GM19099 (cell line): ENCODE data around the gene TUT1.

Experiments used
- POLR2A ChIP-seq: IDR thresholded peaks from 3 replicates; pipeline ENCODE4 v1.6.1; 2011; ENCODE audit warnings: low read depth; ENCODE audit not compliant: insufficient read length; ENCODE audit errors: extremely low read depth

TUT1 gene, protein sequence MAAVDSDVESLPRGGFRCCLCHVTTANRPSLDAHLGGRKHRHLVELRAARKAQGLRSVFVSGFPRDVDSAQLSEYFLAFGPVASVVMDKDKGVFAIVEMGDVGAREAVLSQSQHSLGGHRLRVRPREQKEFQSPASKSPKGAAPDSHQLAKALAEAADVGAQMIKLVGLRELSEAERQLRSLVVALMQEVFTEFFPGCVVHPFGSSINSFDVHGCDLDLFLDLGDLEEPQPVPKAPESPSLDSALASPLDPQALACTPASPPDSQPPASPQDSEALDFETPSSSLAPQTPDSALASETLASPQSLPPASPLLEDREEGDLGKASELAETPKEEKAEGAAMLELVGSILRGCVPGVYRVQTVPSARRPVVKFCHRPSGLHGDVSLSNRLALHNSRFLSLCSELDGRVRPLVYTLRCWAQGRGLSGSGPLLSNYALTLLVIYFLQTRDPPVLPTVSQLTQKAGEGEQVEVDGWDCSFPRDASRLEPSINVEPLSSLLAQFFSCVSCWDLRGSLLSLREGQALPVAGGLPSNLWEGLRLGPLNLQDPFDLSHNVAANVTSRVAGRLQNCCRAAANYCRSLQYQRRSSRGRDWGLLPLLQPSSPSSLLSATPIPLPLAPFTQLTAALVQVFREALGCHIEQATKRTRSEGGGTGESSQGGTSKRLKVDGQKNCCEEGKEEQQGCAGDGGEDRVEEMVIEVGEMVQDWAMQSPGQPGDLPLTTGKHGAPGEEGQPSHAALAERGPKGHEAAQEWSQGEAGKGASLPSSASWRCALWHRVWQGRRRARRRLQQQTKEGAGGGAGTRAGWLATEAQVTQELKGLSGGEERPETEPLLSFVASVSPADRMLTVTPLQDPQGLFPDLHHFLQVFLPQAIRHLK

DNA sequence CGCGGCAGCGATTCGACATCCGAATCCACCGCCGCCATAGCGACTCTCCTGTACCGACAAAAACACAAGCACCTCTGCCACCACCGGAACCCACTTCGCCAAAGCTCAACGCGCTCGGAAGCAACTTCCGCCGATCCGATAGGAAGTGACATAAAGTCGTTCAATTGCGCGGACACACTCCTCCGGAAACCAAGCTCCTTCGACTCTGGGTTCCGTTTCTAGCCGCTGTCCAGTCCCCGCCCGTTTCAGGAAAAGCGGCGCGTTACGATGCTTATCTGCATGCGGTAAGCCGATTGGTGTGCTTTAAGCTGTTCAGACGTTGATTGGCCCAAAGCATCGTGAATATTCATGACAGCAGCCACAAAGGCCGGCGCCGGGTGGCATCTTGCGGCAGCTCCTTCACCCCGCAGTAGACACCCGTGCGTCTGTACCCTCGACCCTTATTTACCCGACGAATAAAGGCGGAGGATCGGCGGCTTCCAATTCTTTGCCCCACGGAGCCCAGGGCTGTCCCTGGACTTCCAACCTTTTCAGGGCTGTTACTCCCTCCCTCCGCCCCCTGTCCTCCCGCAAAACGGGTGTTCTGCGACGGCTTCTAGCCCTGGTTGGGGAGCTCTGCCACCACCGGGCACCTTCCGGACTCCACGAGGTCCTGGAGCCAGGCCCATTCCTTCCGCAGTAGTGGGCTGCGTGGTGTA, at the start of gene TUT1:
Gene TUT1, minus strand, starts transcription at position 76 of the 698 bp plus-strand sequence. Its CDS starts 38 bp downstream, at position 38.
- peak; percentile 95 for TF ChIP-seq POLR2A

DNA sequence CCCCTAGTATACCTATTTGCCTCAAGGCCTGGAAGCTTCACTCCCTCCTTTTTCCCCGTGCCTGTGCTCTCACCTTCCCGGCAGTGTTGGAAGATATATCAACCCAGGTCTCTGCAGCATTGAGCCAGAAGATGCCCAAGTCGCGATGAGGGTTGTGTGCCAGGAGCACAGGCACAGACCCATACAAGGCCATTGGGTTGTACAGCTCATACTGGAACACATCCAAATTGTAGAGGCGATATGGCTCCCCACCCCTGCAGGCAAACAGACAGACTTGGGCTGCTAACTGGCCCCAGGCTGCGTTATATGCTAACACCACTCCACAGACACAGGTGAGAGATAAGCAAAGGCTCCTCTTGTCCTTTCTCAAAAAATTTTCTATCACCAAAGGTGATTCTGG, 41.2 kb upstream of the TUT1 start:
- no peak for TF ChIP-seq POLR2A

DNA sequence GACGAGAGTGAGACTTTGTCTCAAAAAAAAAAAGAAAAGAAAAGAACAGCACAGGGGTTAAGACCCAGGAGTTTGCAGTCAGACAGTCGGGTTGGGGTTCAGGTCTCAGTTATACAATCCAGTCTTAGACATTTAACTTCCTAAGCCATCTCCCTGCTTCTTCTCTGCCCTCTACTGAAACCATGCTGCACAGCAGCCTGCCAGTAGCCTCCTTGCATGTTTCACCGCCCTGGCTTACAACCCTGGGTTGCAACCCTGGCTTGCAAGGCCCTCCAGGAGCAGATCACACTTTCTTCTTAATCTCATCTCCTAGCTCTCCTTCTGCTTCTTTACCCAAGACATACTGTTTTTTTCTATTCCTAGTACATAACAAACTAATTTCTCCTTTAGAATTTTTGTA, 36.4 kb upstream of the TUT1 start:
- TF ChIP-seq POLR2A = no peak

- TF ChIP-seq POLR2A = no peak
Measured at GRCh38 chr11:62622476-62623089, 31.3 kb upstream of the TUT1 start.

- TF ChIP-seq POLR2A = peak; percentile 84
Measured at GRCh38 chr11:62621567-62622470, 30.5 kb upstream of the TUT1 start, which contains the start of gene B3GAT3. B3GAT3 (minus strand) TSS chr11:62621986; CDS start chr11:62621947, 39 bp downstream.

DNA sequence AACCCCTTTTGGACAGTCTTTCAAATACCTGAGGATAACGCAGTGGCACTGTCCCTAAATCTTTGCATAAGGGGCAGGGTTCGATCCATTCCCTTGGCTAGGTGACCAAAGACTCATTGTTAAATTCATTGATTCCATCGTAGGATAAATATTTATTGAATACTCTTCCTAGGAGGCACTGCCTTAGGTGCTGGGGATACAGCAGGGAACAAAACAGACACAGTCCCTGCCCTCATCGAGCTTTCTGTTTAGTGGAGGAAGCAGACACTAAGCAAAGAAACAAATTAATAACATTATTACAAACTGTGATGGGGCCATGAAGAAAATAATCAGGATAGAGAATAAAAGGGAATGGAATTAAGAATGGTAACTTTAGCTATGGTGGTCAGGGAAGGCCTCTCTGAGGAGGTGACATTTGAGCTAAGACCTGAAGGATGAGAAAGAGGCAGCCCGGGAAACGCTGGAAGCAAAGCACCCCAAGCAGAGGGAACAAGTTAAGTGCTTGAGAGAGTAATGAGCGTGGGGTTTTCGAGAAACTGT, 29.8 kb upstream of the TUT1 start:
- TF ChIP-seq POLR2A = no peak

GRCh38 chr11:62615521-62615920, 24.2 kb upstream of the TUT1 start:
- no peak for TF ChIP-seq POLR2A

DNA sequence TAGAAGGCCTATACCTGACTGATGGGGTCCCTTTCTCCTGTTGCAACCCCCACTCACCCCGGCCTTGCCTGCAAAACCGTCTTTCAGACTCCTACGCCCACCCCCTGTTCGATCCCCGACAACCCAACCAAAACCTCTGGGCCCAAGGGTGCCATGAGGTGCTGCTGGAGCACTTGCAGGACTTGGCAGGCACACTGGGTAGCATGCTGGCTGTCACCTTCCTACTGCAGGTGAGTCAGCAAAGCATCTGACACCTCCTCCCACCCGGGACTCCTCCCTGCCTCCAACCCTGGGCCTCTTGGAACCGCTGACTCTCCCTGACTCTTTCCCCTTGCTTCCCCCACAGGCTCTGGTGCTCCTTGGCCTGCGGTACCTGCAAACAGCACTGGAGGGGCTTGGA, 23.0 kb upstream of the TUT1 start:
- no peak for TF ChIP-seq POLR2A

DNA sequence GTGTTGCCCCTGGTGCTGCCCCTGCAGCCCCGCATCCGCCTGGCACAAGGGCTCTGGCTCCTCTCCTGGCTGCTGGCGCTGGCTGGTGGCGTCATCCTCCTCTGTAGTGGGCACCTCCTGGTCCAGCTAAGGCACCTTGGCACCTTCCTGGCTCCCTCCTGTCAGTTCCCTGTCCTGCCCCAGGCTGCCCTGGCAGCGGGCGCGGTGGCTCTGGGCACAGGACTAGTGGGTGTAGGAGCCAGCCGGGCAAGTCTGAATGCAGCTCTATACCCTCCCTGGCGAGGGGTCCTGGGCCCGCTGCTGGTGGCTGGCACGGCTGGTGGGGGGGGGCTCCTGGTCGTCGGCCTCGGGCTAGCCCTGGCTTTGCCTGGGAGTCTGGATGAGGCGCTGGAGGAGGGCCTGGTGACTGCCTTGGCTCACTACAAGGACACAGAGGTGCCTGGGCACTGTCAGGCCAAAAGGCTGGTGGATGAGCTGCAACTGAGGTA, 22.0 kb upstream of the TUT1 start:
- no peak for TF ChIP-seq POLR2A

- peak; percentile 55 for TF ChIP-seq POLR2A
Measured at GRCh38 chr11:62612366-62613290, 21.3 kb upstream of the TUT1 start, which contains the start of the genes EML3 and ROM1. EML3 (minus strand) TSS chr11:62612775; CDS start chr11:62612457, 318 bp downstream. ROM1 (plus strand) TSS chr11:62613257; CDS start chr11:62613282, 25 bp downstream.

- TF ChIP-seq POLR2A = peak; percentile 37
Measured at GRCh38 chr11:62611705-62612365, 20.5 kb upstream of the TUT1 start.
